GM19193 (cell line): ENCODE measurements around the gene MTERF2.

ENCODE experiments used
- POLR2A ChIP-seq: IDR thresholded peaks from 4 replicates; pipeline ENCODE4 v1.6.1; 2011; ENCODE audit not compliant: insufficient read depth, insufficient read length; ENCODE audit errors: extremely low read depth

The MTERF2 gene

DNA sequence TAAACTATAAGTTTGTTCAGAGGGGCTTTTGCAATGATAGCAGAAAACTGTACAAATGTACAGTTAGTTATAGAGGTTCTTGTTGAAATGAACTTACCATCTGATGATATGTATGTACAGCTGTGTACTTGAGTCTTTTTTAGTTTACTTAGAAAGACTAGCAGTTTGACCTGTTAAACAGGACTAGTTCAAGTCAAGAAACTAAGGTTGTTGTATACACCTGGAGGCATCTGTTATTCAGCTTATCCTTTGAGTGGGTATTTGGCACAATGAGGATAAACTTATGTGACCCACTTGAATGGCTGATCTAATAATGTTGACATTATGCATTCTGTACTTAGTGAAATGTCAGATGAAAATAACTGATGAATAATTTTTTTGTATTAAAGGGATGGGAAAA, 13.4 kb downstream of the MTERF2 start:
- no peak for TF ChIP-seq POLR2A

- TF ChIP-seq POLR2A = no peak
Measured at GRCh38 chr12:106971065-106971464, 15.9 kb downstream of the MTERF2 start.

DNA sequence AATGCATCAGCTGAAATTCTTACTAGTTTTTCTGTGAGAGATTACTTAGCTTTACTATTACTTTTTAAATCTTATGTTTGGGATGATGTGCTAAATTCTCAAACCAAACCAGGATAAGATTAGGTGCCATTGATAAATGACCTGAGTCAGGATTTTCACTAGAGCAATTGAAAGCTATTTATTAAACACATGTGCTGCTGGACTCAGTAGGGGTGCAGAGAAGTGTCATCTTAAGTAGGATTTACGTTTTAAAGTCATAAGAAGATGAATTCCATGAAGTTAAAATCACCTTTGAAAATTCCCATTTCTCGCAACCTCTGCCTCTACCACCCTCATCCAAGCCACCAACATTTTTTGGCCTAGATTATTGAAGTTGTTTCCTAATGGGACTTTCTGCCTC, 22.4 kb downstream of the MTERF2 start:
- no peak for TF ChIP-seq POLR2A

DNA sequence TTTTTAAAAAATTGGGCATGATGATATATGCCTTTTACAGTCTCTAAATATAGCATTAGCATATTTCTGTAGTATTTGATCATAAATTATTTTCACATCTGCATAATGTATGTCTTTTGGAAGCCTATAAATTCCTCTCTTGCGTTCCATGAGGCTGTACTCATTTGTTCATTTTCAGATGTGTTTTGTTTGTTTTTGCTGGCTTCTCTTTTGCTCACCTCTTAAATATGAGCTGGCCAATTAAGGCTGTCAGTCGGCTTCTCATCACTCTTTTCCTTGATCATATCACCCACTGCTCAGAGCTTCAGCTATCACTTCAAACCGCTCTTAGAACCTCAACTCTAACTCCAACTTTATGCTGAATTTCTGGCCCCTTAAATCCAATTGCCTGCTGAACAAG, 24.7 kb downstream of the MTERF2 start:
- TF ChIP-seq POLR2A = no peak

DNA sequence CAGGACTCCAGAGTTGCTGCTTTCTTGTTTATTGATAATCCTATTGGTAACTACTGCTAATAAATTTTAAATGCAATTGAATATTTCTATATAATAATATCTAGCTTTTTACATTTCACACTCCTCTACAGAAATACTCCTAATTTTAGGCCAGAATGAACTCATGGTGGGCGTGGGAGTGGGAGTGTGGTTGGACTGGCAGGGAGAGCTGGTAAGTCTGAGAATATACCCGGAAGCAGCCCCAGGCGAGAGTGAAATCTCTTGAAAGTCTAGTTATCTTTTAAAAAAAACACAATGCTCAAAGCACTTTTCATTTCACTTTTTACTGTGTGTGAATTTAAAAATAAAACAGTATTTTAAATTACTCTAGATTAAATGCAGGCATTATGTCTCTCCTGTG, 26.5 kb downstream of the MTERF2 start:
- TF ChIP-seq POLR2A = no peak

DNA sequence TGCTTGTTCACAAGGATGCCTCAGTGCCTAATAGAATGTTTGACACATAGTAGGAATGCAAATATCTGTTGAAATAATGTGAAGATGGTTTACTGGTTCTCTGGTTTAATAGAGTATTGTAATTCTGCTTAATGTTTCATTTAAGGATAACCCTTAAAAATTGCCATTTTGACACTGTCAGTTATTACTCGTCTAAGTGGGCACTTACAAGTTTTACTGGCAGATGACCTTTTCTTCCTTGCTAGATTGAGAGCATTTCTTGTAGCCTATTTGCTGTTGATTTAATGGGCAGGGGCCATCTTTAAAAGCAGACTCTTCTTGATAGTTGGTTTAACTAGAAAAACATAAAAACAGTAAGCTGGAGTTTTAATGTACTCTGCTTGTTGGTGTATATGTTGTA, 29.4 kb downstream of the MTERF2 start:
- no peak for TF ChIP-seq POLR2A

DNA sequence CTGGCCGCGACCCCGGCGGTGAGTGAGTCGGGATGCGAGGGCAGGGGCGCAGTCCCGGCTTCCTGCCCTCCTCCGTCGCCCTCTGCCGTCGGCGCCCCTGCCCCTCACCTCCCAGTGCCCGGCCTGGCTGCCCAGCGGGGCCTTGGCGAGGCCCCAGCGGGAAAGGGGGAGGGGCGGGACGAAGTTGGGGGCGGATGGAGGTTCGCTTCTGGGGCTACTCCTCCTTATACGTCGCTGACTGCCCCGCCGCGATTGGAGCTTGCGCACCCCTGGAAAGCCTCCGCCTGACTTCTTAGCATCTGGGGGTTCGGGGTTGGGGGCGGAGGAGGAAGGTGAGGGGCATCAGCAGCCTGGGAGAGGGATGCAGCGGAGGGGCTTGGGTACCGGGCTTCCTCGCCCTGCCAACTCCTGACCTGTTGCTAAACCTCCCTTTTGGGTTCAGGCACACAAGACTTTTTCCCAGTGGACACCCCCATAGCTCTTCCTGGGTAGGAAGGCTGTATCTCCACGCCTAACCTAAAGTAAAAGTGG, 30.8 kb downstream of the MTERF2 start:
- no peak for TF ChIP-seq POLR2A

- TF ChIP-seq POLR2A = peak; percentile 82
Measured at GRCh38 chr12:106955377-106956047, 31.4 kb downstream of the MTERF2 start, which contains the start of gene TMEM263. TSS of gene TMEM263 (plus strand) at chr12:106955907. CDS start at chr12:106967117, 11,210 bp downstream.

GRCh38 chr12:106954462-106955376, 32.2 kb downstream of the MTERF2 start:
- no peak for TF ChIP-seq POLR2A

DNA sequence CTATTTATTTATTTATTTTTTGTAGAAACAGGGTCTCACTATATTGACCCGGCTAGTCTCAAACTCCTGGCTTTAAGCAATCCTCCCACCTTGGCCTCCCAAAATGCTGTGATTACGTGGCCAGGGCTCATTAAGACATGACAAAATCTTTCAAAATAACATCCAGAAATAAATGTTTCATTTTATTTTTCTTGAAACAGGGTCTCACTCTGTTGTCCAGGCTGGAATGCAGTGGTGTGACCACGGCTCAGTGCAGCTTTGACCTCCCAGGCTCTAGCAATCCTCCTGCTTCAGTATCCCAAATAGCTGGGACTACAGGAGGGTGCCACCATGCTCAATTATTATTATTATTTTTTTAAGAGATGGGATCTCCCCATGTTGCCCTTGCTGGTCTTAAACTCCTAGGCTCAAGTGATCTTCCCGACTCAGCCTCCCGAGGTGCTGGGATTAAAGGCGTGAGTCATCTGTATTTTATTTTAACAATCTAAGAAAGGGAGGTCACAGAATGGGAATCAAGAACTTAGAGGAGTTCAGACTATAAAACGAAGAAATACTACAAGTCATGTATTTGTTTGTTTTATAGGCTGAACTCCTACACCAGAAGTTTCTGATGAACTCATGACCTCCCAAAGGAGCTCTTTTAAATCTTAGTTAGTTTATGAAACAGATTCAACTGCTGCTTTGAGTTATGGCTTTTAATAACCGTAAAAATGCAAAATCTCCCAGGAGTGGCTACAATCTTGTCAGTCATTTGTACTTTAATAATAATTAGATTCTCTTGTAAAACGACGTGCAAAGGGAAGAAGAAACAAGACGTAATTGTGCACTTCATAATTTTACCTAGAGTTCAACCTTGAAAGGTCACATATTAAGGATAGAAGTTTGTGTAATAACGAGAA, 33.3 kb downstream of the MTERF2 start:
- no peak for TF ChIP-seq POLR2A

DNA sequence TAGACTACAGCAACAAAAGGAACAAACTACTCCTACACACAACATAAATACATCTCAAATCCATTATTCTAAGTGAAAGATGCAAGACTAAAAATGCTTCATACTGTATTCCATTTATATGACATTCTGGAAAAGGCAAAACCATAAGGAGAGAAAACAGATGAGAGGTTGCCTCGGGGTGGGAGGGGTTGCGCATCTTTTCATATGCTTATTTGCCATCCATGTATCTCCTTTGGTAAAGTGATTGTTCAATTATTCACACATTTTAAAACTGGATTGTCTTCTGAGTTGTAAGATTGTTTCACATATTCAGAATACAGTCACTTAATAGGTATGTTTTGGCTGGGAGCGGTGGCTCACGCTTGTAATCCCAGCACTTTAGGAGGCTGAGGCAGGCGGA, 36.4 kb downstream of the MTERF2 start:
- no peak for TF ChIP-seq POLR2A

DNA sequence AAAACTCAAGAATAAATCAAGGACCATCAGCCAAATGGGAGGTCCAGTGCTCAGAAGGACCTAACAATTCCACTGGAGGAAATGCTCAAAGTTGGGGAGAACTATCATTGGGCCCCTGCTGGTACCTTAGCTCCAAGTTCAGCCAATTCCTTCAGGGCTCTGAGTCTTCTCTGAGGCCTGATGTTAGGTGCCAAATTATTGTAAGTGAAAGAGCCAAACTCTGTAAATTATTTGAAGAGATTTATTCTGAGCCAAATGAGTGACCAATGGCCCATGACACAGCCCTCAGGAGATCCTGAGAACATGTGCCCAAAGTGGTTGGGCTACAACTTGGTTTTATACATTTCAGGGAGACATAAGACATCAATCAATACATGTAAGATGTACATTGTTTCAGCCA, 39.5 kb downstream of the MTERF2 start:
- TF ChIP-seq POLR2A = no peak

DNA sequence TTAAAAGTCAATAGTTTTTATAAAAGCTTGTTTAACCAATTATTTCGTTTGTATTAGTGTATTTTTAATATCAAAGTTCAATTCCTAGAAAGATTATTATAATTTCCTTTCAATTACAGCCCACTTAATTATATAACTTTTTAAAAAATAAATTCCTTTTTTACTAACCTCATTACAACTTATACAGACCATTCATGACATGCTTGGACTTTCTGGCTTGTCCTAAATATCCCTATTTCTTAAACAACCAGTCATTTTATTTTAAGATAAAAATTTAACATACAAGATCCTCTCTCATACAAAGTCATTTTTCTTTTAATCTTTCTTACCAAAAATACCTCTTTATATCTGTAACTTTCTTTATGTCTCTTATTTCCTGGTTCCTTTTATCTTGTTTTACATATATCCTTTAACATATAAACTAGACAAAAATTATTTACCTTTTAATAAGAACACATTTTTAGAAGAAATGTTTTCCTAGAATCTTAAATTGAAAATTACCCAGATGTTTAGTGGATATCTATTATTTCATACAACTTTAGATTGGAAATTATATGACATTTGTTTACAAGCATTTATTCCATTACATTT, 41.6 kb downstream of the MTERF2 start:
- no peak for TF ChIP-seq POLR2A

DNA sequence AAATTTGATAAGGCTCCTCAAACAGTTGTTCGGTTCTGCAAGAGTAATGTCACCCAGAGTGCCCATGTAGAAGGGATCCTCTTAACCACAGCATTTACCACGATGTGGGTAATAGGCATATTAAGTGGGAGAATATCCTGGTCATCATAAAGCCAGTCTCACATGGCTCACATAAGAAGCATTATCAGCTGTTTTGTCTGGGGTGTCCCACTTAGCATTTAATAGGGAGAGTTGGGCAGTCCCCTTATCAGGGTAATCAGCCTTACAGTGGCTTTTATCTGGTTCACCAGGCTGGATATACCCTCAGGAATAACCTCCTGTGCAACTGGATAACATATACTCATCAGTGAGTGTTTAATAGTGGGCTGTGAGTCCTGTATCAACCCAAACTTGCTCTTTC, 44.2 kb downstream of the MTERF2 start:
- no peak for TF ChIP-seq POLR2A
